Calu3 (cell line): Measurements from ENCODE around the gene MYO9B. TPM values are rescaled to one million over a fixed set of nuclear protein-coding genes. Genes with fewer than 3 reads are reported as not detected.
"Not testable (repeated sequence)": the region's sequence is repeated elsewhere in the genome, so short reads cannot be mapped to it uniquely, and the experiment has no call there.

Experiments used
- BruUV-seq: library from RNA; stranded (reverse); fragments of 400-500 nt; replicated peaks from 2 replicates; lab custom pipeline; 2021; lab: Mats Ljungman, UMichigan
- CTCF ChIA-PET: fragments of 300-600 bp; sonication (Branson Sonifier 250); formaldehyde crosslinking; loops from one replicate; lab custom pipeline; 2022; ENCODE audit warnings: antibody characterized with exemption; lab: Charles Lee
- DNase-seq: peaks from one replicate; pipeline ENCODE4 v3.0.0; 2022
- H3K27ac Mint-ChIP-seq: one replicate; pipeline ENCODE4 v1.8.0; 2022; ENCODE audit warnings: mixed read lengths; ENCODE audit not compliant: unreplicated experiment
- H3K27me3 Mint-ChIP-seq: one replicate; pipeline ENCODE4 v1.8.0; 2022; ENCODE audit warnings: mixed read lengths; ENCODE audit not compliant: unreplicated experiment
- H3K36me3 Mint-ChIP-seq: one replicate; pipeline ENCODE4 v1.8.0; 2022; ENCODE audit warnings: mild to moderate bottlenecking, moderate library complexity, mixed read lengths; ENCODE audit not compliant: insufficient read depth, unreplicated experiment
- H3K4me1 Mint-ChIP-seq: one replicate; pipeline ENCODE4 v1.8.0; 2022; ENCODE audit warnings: mild to moderate bottlenecking, low read depth, mixed read lengths; ENCODE audit not compliant: unreplicated experiment
- H3K4me3 Mint-ChIP-seq: one replicate; pipeline ENCODE4 v1.8.0; 2022; ENCODE audit warnings: mild to moderate bottlenecking, low read depth, moderate library complexity, mixed read lengths; ENCODE audit not compliant: unreplicated experiment
- H3K9me3 Mint-ChIP-seq: one replicate; pipeline ENCODE4 v1.8.0; 2022; ENCODE audit warnings: low read depth, mixed read lengths; ENCODE audit not compliant: unreplicated experiment
- intact Hi-C: fragments of 100-400 bp; cut with micrococcal nuclease; formaldehyde crosslinking; loops from one replicate; pipeline ENCODE4 v1.10.0; 2022; ENCODE audit not compliant: unreplicated experiment
- total RNA-seq: library from RNA; stranded (reverse); gene quantifications from 2 replicates; pipeline ENCODE4 v1.2.3, GENCODE V29; 2022
- TF ChIP-seq, protein P1 (sequence below): fragments of 200-600 bp; IDR thresholded peaks from one replicate; pipeline ENCODE4 v1.8.0; 2022; ENCODE audit warnings: antibody characterized with exemption; ENCODE audit not compliant: unreplicated experiment

The MYO9B gene
- total RNA-seq, 1 experiment from 2014 or later: 38.4 TPM

DNA sequence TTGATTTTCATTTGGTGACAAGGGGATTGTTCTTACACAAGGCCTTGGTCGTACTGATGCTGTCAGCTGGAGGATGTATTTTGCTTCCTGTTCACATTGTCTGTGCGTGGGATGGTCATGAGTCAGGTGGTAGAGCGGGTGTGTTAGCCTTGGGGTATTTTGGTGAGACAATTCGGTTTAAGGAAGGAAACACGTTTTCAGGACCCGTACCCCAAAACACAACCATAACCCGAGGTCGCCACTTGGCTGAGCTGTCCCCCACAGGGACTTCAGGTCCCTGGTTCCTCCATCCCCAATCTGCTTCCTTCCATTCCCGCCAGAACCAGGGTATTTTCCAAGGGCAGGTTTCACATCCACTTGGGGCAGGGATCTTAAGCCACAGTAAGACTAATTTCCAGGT is 15.0 kb downstream of the MYO9B start:
- intact Hi-C loops: no loop called here

DNA sequence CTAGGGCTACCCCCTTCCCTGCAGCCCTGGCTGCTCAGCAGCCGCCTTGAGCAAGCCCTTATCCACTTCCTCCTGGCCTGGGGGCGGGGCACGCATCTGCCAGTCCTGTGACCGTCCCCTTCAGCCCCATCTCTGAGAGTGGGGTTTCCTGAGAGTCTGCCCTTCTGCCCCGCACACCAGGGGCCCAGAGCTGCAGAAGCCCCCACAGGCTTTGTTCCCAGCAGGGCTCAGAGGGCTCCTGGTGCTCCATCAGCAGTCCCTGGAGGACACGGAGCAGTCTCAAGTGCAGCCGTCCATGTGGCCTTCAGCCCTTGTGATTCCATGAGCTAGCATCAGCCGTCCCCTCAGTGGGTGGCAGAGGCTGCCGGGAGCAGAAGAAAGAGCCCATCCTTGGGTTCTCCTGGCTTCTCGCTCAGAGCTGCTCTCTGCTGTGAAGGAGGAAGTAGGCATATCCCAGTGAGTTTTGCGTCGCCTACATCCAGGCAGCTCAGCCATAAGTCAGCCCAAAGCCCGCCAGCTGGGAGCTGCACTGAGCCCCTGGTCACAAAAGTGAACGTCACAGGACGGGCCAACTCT is 16.3 kb downstream of the MYO9B start:
- Mint-ChIP-seq H3K36me3 (peaks cover 7% of the 10 kb centered on the region), H3K4me1 (no peaks in the 10 kb centered on the region), H3K27ac (no peak overlapping the region), H3K27me3 (no peaks in the 10 kb centered on the region), H3K4me3 (no peak overlapping the region), H3K9me3 (no peaks in the 10 kb centered on the region)
- DNase-seq: no peak
- CTCF ChIA-PET: no interaction called here
- TF ChIP-seq, protein P1, sequence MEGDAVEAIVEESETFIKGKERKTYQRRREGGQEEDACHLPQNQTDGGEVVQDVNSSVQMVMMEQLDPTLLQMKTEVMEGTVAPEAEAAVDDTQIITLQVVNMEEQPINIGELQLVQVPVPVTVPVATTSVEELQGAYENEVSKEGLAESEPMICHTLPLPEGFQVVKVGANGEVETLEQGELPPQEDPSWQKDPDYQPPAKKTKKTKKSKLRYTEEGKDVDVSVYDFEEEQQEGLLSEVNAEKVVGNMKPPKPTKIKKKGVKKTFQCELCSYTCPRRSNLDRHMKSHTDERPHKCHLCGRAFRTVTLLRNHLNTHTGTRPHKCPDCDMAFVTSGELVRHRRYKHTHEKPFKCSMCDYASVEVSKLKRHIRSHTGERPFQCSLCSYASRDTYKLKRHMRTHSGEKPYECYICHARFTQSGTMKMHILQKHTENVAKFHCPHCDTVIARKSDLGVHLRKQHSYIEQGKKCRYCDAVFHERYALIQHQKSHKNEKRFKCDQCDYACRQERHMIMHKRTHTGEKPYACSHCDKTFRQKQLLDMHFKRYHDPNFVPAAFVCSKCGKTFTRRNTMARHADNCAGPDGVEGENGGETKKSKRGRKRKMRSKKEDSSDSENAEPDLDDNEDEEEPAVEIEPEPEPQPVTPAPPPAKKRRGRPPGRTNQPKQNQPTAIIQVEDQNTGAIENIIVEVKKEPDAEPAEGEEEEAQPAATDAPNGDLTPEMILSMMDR: no peak
- BruUV-seq: no TSS peak
- intact Hi-C loops: no loop called here

More for the DNA sequence above, 15.0 kb downstream of the MYO9B start:
- peaks cover 7% of the 10 kb centered on the region for H3K36me3 Mint-ChIP-seq
- BruUV-seq: no TSS peak
- H3K4me3 Mint-ChIP-seq: no peak overlapping the region
- no peaks in the 10 kb centered on the region for H3K9me3 Mint-ChIP-seq
- CTCF ChIA-PET: no interaction called here
- TF ChIP-seq, protein P1: no peak
- no peak overlapping the region for H3K27ac Mint-ChIP-seq
- H3K4me1 Mint-ChIP-seq: no peaks in the 10 kb centered on the region
- DNase-seq: no peak
- H3K27me3 Mint-ChIP-seq: no peaks in the 10 kb centered on the region

DNA sequence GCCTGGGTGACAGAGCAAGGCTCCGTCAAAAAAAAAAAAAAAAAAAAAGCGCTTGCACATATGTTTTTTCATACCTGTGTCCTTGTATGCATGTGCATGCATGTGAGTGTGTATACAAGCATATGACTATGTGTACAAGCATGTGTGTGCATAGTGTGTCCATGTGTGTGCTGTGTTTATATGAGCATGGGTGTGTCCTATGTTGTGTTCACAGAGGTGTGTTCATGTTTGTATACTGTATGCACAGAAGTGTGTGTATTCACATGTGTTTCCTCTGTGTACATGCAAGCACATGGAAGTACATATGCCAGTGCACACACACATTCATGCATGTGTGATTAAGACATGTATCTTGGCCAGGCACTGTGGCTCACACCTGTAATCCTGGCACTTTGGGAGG is 17.1 kb downstream of the MYO9B start:
- H3K9me3 Mint-ChIP-seq: no peaks in the 10 kb centered on the region
- CTCF ChIA-PET: no interaction called here
- TF ChIP-seq, protein P1: no peak
- H3K4me1 Mint-ChIP-seq: peaks cover 3% of the 10 kb centered on the region
- H3K27me3 Mint-ChIP-seq: no peaks in the 10 kb centered on the region
- H3K27ac Mint-ChIP-seq: no peak overlapping the region
- intact Hi-C loops: no loop called here
- peaks cover 7% of the 10 kb centered on the region for H3K36me3 Mint-ChIP-seq
- no TSS peak for BruUV-seq
- DNase-seq: no peak
- H3K4me3 Mint-ChIP-seq: no peak overlapping the region

DNA sequence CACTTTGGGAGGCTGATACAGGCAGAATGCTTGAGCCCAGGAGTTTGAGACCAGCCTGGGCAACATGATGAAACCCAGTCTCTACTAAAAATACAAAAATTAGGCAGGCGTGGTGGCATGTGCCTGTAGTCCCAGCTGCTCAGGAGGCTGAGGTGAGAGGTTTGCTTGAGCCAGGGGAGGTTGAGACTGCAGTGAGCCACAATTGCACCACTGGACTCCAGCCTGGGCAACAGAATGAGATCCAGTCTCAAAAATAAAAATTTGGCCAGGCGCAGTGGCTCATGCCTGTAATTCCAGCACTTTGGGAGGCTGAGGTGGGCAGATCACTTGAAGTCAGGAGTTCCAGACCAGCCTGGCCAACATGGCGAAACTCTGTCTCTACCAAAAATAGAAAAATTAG is 19.1 kb downstream of the MYO9B start:
- BruUV-seq, H3K9me3 Mint-ChIP-seq, H3K27me3 Mint-ChIP-seq, H3K4me3 Mint-ChIP-seq, CTCF ChIA-PET, DNase-seq, intact Hi-C loops, H3K36me3 Mint-ChIP-seq, H3K27ac Mint-ChIP-seq: not testable (repeated sequence)
- peaks cover 12% of the 10 kb centered on the region for H3K4me1 Mint-ChIP-seq

DNA sequence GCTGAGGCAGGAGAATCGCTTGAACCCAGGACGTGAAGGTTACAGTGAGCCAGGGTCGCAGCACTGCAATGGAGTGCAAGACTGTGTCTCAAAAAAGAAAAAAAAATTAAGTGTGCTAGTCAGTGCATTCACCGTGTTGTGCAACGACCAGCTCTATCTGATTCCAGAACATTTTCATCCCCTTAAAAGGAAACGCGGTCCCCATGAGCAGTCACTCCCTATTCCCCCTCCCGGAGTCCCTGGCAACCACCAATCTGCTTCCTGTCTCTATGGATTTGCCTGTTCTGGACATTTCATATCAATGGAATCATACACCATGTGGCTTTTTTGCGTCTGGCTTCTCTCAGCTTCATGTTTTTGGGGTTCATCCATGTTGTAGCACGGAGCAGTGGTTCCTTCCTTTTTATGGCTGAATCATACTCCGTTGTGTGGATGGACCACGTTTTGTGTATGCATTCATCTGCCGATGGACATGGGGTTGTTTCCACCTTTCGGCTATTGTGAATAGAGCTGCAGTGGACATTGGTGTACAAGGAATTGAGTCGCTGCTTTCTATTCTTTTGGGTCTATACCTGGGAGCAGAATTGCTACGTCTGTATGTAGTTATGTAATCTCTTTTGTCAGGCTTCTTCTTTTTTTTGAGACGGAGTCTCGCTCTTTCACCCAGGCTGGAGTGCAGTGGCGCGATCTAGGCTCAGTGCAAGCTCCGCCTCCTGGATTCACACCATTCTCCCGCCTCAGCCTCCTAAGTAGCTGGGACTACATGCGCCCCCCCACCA is 19.8 kb downstream of the MYO9B start:
- intact Hi-C loops: no loop called here
- Mint-ChIP-seq H3K9me3 (no peaks in the 10 kb centered on the region), H3K4me3 (no peak overlapping the region), H3K27ac (no peak overlapping the region), H3K36me3 (no peaks in the 10 kb centered on the region), H3K27me3 (no peaks in the 10 kb centered on the region), H3K4me1 (peaks cover 12% of the 10 kb centered on the region)
- no TSS peak for BruUV-seq
- CTCF ChIA-PET: no interaction called here
- no peak for DNase-seq
- TF ChIP-seq, protein P1: no peak
